Measurements from ENCODE around the gene PNPLA6.

Gene PNPLA6

DNA sequence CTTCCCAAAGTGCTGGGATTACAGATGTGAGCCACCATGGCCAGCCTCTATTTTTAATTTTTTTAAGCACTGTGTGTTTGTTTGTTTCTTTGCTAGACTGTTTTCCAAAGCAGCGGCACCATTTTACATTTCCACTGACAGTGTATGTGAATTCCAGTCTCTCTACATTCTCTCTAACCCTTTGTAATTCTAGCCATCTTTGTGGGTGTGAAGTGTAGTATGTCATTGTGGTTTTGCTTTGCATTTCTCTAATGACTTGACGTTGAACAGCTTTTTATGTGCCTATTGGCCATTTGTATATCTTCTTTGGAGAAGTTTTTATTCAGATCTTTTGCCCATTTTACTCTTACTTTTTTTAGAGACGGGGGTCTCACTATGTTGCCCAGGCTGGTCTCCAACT lies 11.6 kb downstream of the PNPLA6 start:
- TF ChIP-seq, protein P1, sequence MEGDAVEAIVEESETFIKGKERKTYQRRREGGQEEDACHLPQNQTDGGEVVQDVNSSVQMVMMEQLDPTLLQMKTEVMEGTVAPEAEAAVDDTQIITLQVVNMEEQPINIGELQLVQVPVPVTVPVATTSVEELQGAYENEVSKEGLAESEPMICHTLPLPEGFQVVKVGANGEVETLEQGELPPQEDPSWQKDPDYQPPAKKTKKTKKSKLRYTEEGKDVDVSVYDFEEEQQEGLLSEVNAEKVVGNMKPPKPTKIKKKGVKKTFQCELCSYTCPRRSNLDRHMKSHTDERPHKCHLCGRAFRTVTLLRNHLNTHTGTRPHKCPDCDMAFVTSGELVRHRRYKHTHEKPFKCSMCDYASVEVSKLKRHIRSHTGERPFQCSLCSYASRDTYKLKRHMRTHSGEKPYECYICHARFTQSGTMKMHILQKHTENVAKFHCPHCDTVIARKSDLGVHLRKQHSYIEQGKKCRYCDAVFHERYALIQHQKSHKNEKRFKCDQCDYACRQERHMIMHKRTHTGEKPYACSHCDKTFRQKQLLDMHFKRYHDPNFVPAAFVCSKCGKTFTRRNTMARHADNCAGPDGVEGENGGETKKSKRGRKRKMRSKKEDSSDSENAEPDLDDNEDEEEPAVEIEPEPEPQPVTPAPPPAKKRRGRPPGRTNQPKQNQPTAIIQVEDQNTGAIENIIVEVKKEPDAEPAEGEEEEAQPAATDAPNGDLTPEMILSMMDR (IDR thresholded peaks at IDR 0.05), result no peak

DNA sequence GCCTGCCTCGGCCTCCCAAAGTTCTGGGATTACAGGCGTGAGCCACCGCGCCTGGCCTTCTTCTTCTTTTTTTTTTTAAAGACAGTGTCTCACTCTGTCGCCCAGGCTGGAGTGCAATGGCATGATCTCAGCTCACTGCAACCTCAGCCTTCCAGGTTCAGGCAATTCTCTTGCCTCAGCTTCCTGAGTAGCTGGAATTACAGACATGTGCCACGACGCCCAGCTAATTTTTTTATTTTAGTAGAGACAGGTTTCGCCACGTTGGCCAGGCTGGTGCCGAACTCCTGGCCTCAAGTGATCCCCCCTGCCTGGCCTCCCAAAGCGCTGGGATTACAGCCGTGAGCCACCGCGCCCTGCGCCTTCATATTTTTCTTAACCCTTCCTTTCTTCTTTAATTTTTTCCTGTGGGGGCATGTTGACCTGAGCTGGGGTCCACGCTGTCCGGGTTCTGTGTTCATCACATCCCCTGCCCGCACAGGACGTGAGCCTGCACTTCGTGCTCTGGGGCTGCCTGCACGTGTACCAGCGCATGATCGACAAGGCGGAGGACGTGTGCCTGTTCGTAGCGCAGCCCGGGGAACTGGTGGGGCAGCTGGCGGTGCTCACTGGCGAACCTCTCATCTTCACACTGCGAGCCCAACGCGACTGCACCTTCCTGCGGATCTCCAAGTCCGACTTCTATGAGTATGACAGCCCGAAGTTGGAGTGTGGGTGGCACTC lies 14.1 kb downstream of the PNPLA6 start:
- TF ChIP-seq, protein P1 (IDR thresholded peaks at IDR 0.05), result no peak

DNA sequence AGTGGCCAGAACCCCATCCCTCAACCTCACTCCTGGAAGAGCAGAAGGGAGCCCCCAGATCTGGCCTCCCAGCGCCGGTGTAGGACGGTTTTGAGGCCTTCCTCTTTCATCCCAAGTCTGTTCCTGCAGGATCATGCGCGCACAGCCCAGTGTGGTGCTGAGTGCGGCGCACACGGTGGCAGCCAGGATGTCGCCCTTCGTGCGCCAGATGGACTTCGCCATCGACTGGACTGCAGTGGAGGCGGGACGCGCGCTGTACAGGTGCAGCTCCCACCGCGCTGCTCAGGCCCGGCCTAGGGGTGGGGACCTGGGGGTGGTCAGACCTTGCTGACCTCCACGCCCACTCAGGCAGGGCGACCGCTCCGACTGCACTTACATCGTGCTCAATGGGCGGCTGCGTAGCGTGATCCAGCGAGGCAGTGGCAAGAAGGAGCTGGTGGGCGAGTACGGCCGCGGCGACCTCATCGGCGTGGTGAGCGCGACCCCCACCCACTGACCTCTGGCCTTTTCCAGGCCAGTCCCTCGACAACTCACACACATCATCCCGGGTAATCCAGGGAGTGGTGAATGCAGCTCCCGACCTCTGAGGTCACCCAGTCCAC lies 14.8 kb downstream of the PNPLA6 start:
- TF ChIP-seq, protein P1 (IDR thresholded peaks at IDR 0.05), result no peak

DNA sequence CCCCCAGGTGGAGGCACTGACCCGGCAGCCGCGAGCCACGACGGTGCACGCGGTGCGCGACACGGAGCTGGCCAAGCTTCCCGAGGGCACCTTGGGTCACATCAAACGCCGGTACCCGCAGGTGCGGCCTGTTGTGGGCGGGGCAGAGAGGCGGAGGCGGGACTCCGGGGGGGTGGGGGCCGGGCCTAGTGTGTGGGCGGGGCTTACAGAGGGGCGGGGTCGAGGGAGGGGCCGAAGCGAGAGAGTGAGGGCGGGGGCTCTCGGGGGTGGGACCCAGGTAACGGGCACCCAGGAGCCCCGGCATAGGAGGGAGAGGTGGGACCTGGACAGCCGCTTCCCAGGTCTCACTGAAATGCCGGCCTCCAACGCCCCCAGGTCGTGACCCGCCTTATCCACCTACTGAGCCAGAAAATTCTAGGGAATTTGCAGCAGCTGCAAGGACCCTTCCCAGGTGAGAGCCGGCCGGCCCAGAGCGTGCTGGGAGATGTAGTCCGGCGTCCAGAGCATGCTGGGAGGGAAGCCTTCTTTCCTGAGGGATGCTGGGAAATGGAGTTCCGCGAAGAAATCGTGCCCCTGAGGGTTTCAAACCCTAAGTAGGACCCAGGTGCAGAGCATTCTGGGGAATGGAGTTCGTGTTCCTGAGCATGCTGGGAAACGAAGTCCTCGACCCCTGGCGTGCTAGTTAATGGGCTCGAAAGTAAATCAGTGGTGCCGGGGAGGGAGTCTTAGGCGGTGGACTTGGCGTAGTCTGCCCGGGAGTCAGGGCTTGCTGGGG lies 15.7 kb downstream of the PNPLA6 start:
- TF ChIP-seq, protein P1 (IDR thresholded peaks at IDR 0.05), result no peak

DNA sequence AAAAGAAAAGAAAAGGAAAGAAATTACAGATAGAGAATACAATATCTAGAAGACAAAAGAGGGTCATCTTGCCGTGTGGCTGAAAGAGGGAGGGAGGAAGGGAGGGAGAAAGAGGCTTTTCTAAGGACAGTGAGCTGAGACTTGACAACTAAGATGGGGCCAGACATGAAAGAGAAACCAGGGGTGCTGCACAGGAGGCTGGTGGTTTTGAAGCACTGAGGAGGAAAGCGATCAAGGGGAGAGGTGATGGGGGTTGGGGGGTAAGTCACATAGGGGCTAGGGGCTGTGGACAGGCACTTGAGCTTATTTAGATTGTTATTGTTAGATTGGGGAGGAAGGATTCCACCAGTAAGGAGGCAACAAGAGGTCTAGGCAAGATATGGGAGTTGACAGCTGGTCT lies 17.3 kb downstream of the PNPLA6 start:
- TF ChIP-seq, protein P1 (IDR thresholded peaks at IDR 0.05), result no peak

DNA sequence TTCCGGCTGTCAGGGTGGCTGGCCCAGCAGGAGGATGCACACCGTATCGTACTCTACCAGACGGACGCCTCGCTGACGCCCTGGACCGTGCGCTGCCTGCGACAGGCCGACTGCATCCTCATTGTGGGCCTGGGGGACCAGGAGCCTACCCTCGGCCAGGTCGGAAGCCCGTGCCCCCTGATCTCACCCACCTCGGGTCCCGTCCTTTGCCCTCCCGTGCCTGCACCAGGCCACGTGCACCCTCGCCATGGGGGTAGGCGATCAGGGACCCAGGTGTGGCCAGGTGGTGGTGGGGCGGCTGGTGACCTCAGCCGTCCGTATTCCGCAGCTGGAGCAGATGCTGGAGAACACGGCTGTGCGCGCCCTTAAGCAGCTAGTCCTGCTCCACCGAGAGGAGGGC lies 19.0 kb downstream of the PNPLA6 start:
- TF ChIP-seq, protein P1 (IDR thresholded peaks at IDR 0.05), result no peak

DNA sequence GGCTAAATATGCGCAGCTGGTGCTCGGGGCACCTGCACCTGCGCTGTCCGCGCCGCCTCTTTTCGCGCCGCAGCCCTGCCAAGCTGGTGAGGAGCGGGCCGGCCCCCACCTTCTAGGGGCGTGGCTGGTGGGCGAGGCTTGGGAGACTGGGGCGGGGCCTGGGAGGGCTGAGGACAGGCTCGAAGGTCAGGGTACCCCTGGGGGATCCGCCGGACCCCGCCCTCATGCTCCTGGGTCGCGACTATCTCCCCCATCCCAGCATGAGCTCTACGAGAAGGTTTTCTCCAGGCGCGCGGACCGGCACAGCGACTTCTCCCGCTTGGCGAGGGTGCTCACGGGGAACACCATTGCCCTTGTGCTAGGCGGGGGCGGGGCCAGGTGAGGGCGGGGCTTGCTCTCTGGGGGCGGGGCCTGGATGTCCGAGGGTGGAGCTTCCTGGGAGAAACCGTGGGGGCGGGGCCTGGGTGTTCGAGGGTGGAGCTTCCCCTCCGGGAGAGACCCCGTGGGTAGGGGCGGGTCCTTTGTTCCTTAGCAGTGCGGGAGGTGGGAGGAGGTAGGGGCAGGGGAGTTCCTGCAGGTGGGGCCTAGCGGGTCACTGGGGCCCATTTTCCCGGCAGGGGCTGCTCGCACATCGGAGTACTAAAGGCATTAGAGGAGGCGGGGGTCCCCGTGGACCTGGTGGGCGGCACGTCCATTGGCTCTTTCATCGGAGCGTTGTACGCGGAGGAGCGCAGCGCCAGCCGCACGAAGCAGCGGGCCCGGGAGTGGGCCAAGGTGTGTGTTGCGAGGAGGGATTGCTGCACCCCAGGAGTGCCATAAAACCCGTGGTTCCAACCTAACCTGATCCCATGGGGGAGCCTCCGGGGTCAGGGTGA lies 19.7 kb downstream of the PNPLA6 start:
- TF ChIP-seq, protein P1 (IDR thresholded peaks at IDR 0.05), result no peak

Data from LNCAP (cell line).